Stimulated activated naive CD8-positive, alpha-beta T cell treated with anti-CD3 and anti-CD28 coated beads, Interleukin-15, Interleukin-2, amounts not matched to agents 100 ng/mL and 50 ng/mL, for 24 hours (primary cell): ENCODE measurements around the gene CLDN5.

ENCODE experiments used
- H3K27ac Mint-ChIP-seq: one replicate; pipeline ENCODE4 v1.8.0; 2021; ENCODE audit warnings: mild to moderate bottlenecking, mixed read lengths
- H3K27me3 Mint-ChIP-seq: one replicate; pipeline ENCODE4 v1.8.0; 2021; ENCODE audit warnings: mixed read lengths
- H3K36me3 Mint-ChIP-seq: one replicate; pipeline ENCODE4 v1.8.0; 2021; ENCODE audit warnings: low read depth, mixed read lengths
- H3K4me1 Mint-ChIP-seq: one replicate; pipeline ENCODE4 v1.8.0; 2021; ENCODE audit warnings: low read depth, mixed read lengths
- H3K4me3 Mint-ChIP-seq: one replicate; pipeline ENCODE4 v1.8.0; 2021; ENCODE audit warnings: mild to moderate bottlenecking, mixed read lengths
- H3K9me3 Mint-ChIP-seq: one replicate; pipeline ENCODE4 v1.8.0; 2021; ENCODE audit warnings: mixed read lengths

CLDN5 gene

DNA sequence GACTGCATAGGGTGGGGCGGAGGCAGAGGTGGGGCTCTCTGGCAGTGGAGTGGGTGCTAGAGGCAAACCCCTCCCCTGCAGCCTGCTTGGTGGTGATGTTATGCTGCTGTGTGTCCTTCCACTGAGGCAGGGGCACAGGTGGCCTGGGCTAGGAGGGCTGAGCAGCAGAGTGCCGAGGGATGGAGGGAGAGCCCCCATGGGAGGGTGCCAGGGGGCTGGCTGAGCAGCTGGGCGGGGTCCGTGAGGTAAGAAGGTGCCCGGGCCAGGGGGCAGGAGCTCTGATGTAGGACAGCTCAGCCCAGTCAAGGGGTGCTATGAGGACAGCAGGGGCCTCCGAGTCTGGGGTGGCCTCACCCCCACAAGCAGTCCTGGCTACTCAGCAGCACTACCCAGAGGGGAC is 4.2 kb downstream of the CLDN5 start:
- Mint-ChIP-seq H3K4me3 (no peak overlapping the region), H3K27ac (no peak overlapping the region), H3K4me1 (peaks cover 15% of the 10 kb centered on the region), H3K36me3 (peaks cover 26% of the 10 kb centered on the region), H3K27me3 (peaks cover 17% of the 10 kb centered on the region), H3K9me3 (no peaks in the 10 kb centered on the region)

- H3K9me3 Mint-ChIP-seq, result no peaks in the 10 kb centered on the region
- peaks cover 11% of the 10 kb centered on the region for H3K4me1 Mint-ChIP-seq
- H3K27me3 Mint-ChIP-seq, result peaks cover 12% of the 10 kb centered on the region
- no peak overlapping the region for H3K4me3 Mint-ChIP-seq
- no peak overlapping the region for H3K27ac Mint-ChIP-seq
- peaks cover 31% of the 10 kb centered on the region for H3K36me3 Mint-ChIP-seq
Observed at GRCh38 chr22:19519041-19519926, 4.9 kb downstream of the CLDN5 start.

DNA sequence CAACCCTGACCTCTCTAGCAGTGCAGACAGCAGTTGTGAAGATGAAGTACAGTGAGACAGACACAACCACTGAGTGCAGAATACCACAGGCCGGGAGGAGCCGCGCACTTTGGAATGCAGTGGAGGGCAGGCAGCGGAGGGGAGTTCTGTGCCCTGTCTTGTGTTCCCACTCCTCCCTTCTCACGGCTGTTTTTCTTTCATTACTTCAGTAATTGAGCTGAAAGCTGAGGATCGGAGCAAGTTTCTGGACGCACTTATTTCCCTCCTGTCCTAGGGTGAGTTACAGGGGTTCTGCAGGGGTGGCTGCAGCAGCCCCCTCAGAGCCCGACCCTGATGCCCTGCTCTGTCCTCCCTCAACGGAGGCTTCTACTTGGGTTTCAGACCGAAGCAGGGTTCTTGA is 5.6 kb downstream of the CLDN5 start:
- Mint-ChIP-seq H3K4me3 (no peak overlapping the region), H3K9me3 (no peaks in the 10 kb centered on the region), H3K4me1 (peaks cover 7% of the 10 kb centered on the region), H3K36me3 (peaks cover 37% of the 10 kb centered on the region), H3K27ac (no peak overlapping the region), H3K27me3 (peaks cover 8% of the 10 kb centered on the region)

DNA sequence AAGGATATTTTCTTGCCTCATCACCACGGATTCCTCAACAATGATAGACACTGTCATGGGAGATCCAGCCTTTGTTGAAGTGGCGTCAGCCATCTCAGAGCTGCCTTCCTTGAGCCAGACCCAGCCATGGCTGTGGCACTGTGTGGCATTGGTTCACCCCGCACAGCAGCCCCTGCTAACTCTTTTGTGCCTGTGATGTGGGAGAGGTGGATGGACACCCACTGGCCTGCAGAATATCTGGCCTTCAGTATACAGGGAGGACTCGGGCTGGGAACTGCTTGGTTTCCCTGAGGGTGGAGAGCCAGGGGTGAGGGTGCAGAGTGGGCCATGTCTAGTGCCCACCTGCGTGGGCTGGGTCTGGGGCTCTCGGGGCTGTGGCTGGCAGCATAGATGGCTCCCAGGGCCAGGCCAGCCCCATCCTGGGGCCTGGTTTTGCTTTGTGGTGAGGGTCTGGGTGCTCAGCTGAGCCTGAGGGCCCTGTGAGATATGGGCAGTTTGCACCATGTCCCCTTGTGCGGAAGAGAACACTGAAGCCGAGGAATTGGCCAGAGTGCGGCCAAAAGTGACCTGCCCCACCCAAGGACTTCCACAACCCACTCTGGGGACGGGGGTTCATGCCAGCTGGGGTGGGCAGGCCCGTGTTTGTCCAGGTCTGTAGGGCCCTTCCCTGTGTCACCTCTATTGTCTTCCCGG is 6.1 kb downstream of the CLDN5 start:
- Mint-ChIP-seq H3K27me3 (peaks cover 5% of the 10 kb centered on the region), H3K27ac (no peak overlapping the region), H3K4me1 (peaks cover 5% of the 10 kb centered on the region), H3K36me3 (peaks cover 43% of the 10 kb centered on the region), H3K4me3 (no peak overlapping the region), H3K9me3 (no peaks in the 10 kb centered on the region)

GRCh38 chr22:19517171-19517500 is 7.1 kb downstream of the CLDN5 start:
- Mint-ChIP-seq H3K4me1 (no peaks in the 10 kb centered on the region), H3K27me3 (no peaks in the 10 kb centered on the region), H3K36me3 (peaks cover 52% of the 10 kb centered on the region), H3K9me3 (peaks cover 6% of the 10 kb centered on the region), H3K27ac (no peak overlapping the region), H3K4me3 (no peak overlapping the region)

GRCh38 chr22:19516378-19517170 is 7.6 kb downstream of the CLDN5 start:
- Mint-ChIP-seq H3K27me3 (no peaks in the 10 kb centered on the region), H3K36me3 (peaks cover 53% of the 10 kb centered on the region), H3K9me3 (peaks cover 6% of the 10 kb centered on the region), H3K4me1 (no peaks in the 10 kb centered on the region), H3K27ac (no peak overlapping the region), H3K4me3 (no peak overlapping the region)

- Mint-ChIP-seq H3K36me3 (peaks cover 60% of the 10 kb centered on the region), H3K4me3 (no peak overlapping the region), H3K4me1 (no peaks in the 10 kb centered on the region)
Observed at GRCh38 chr22:19515654-19516377, 8.4 kb downstream of the CLDN5 start.

DNA sequence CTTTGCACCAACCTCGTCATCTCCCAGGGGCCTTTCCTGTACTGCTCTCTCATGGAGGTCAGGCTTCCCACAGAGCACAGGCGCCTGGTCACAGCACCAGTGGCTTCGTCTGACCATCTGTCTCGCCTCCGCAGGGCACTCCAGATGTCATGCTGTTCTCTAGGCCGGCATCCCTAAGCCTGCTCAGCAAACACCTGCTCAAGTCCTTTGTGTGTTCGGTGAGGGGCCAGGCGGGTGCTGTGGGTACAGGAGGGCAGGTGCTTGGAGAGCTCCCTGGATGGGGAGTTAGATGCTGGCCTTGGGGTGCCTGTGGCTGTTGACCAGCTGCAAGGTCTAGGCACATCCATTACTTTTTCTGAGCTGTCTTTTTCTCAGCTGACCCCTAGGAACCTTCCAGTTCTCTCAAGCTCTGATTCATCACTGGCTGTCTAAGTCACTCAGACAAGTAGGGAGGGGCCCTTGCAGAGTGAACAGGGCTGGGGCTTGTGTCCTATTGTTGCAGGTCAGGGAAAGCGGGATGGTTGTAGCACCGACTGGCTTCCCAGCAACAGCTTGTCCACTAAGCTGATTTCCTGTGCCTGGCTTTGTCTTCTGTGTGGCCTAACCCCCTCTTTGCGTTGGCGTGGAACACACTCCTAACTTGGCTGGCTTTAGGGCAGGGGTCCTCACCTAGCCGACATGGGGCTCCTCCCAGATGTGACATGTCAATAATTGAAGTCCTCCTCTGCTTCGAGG is 9.2 kb downstream of the CLDN5 start:
- Mint-ChIP-seq H3K27ac (no peak overlapping the region), H3K9me3 (peaks cover 6% of the 10 kb centered on the region), H3K4me3 (no peak overlapping the region), H3K36me3 (peaks cover 62% of the 10 kb centered on the region), H3K4me1 (no peaks in the 10 kb centered on the region), H3K27me3 (no peaks in the 10 kb centered on the region)

More at GRCh38 chr22:19515654-19516377, 8.4 kb downstream of the CLDN5 start:
- Mint-ChIP-seq H3K9me3 (peaks cover 6% of the 10 kb centered on the region), H3K27ac (no peak overlapping the region), H3K27me3 (no peaks in the 10 kb centered on the region)

GRCh38 chr22:19513823-19514222 is 10.4 kb downstream of the CLDN5 start:
- Mint-ChIP-seq H3K4me1 (no peaks in the 10 kb centered on the region), H3K9me3 (peaks cover 6% of the 10 kb centered on the region), H3K36me3 (peaks cover 73% of the 10 kb centered on the region), H3K4me3 (no peak overlapping the region), H3K27ac (no peak overlapping the region), H3K27me3 (no peaks in the 10 kb centered on the region)

DNA sequence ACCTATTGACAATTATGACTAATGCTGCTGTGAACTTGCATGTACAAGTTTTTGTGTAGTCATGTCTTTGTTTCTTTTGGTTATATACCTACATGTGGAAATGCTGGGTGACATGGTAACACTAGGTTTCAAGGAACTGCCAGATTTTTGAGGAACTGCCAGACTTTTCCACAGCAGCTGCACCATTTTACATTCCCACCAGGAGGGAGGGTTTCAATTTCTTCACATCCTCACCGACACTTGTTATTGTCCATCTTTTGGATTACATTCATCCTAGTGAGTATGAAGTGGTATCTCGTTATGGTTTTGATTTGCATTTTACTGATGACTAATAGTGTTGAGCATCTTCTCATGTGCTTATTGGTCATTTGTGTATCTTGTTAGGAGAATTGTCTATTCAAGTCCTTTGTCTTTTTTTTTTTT is 13.3 kb downstream of the CLDN5 start:
- Mint-ChIP-seq H3K4me3 (no peak overlapping the region), H3K36me3 (peaks cover 80% of the 10 kb centered on the region), H3K4me1 (no peaks in the 10 kb centered on the region), H3K9me3 (peaks cover 6% of the 10 kb centered on the region), H3K27ac (no peak overlapping the region), H3K27me3 (no peaks in the 10 kb centered on the region)

- Mint-ChIP-seq H3K27me3 (no peaks in the 10 kb centered on the region), H3K9me3 (peaks cover 6% of the 10 kb centered on the region), H3K36me3 (peaks cover 83% of the 10 kb centered on the region), H3K4me3 (no peak overlapping the region), H3K27ac (no peak overlapping the region), H3K4me1 (peaks cover 4% of the 10 kb centered on the region)
Observed at GRCh38 chr22:19509923-19510322, 14.3 kb downstream of the CLDN5 start.

DNA sequence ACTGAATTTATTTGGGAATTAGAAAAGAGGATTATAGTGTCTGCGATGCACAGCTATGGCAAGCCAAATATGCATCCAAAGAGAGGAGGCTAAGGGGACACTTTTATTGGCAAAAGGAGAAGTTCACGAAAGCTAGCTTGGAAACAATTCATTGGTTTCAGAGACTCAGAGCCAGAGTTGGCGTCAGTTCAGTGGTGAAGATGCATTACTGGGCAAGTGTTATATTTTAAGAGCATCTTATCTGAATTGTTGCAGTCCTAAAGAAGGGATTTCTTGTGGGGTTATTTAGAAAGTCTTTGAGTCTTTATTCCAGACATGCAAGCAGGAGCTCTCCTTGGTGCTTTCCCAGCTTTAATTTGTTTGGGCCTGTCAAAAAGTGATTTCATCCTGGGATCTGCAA is 15.0 kb downstream of the CLDN5 start:
- Mint-ChIP-seq H3K27me3 (no peaks in the 10 kb centered on the region), H3K4me3 (no peak overlapping the region), H3K4me1 (peaks cover 8% of the 10 kb centered on the region), H3K9me3 (peaks cover 6% of the 10 kb centered on the region), H3K36me3 (peaks cover 77% of the 10 kb centered on the region), H3K27ac (no peak overlapping the region)

- Mint-ChIP-seq H3K4me1 (peaks cover 8% of the 10 kb centered on the region), H3K27me3 (no peaks in the 10 kb centered on the region), H3K4me3 (no peak overlapping the region), H3K27ac (no peak overlapping the region), H3K36me3 (peaks cover 67% of the 10 kb centered on the region), H3K9me3 (peaks cover 6% of the 10 kb centered on the region)
Observed at GRCh38 chr22:19508024-19508776, 16.0 kb downstream of the CLDN5 start.
